ENCODE results near the gene SNAPC2.

SNAPC2 gene

DNA sequence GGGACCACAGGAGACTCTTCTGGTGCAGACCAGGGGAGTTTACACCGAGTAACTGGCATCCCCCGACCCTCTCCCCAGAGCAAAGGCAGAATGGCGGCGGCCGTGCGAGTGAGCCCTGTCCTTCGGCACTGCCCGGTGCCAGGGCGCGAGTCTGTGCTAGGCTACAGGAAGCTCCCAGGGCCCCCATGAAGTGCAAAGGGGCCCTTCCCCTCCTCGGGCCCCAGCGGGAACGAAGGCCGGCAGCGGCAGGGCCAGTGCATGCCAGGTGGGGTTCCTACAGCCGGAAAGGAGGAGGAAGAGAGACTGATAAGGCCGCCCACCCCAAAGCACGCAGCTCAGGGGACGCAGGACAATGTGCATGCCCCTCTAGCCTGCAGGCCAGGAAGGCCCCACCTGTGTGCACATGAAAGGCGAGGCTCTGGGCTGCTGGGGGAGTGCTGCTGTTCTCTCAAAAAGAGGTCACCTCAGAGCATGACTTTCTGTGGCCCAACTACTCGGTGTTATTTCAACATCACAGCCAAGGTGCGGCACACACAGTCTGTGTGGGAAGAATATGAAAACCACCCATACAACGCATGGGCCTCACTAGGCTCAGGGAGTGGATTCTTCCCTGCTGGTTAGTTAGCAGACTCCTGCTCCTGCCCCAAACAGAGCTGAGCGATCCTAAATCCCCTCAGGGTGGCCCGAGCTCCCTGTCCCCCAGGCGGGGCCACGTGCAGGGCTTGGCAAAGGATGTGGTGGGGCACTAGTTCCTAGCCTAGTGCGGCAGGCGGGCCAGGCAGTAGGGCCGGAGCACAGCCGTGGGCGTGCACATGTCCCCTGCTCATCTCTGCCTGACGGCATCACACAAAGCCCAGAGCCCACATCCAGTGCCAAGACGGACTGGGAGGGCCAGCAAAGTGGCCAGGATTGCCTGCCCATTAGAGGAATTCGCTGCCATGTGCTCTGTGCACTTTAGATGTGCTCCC lies 51.7 kb downstream of the SNAPC2 start:
- DNase-seq = no peak

All from NCI-H187 treated with DMSO at 0.1 percent for 48 hours (cell line).